ENCODE measurements around the gene SLC22A15. TPM values are rescaled to one million over a fixed set of nuclear protein-coding genes. Genes with fewer than 3 reads are reported as not detected.

Gene SLC22A15
- total RNA-seq, 3 donors from 2014 or later: 2.0 to 2.7 (median 2.4) TPM

- Histone ChIP-seq H3K4me3 (no peak overlapping the region), H3K4me1 (ENCODE audit: low read depth) (no peaks in the 10 kb centered on the region), H3K36me3 (ENCODE audit: low read depth) (no peaks in the 10 kb centered on the region), H3K9me3 (no peaks in the 10 kb centered on the region)
- intact Hi-C loops (cut with DNase I, micrococcal nuclease): no loop called here
- TF ChIP-seq CTCF (IDR thresholded peaks at IDR 0.05): no peak
- DNase-seq (no peak), ATAC-seq (no peak)
Measured at GRCh38 chr1:116024626-116025025, 48.3 kb downstream of the SLC22A15 start.

GRCh38 chr1:116026631-116027030 lies 50.3 kb downstream of the SLC22A15 start:
- DNase-seq: no peak
- H3K4me1 ChIP-seq (ENCODE audit: low read depth): no peaks in the 10 kb centered on the region
- no peak for TF ChIP-seq CTCF (IDR thresholded peaks at IDR 0.05)
- no peak for ATAC-seq
- intact Hi-C loops (cut with DNase I, micrococcal nuclease): no loop called here
- H3K9me3 ChIP-seq: no peaks in the 10 kb centered on the region
- no peaks in the 10 kb centered on the region for H3K36me3 ChIP-seq (ENCODE audit: low read depth)
- no peak overlapping the region for H3K4me3 ChIP-seq

GRCh38 chr1:116031302-116031835 lies 55.1 kb downstream of the SLC22A15 start:
- no peaks in the 10 kb centered on the region for H3K4me1 ChIP-seq (ENCODE audit: low read depth)
- no peak overlapping the region for H3K4me3 ChIP-seq
- ATAC-seq: peak; percentile 88
- no peaks in the 10 kb centered on the region for H3K36me3 ChIP-seq (ENCODE audit: low read depth)
- intact Hi-C loops (cut with DNase I, micrococcal nuclease): no loop called here
- DNase-seq: peak in 2 of 3 donors; percentile 33 to 54
- TF ChIP-seq CTCF (IDR thresholded peaks at IDR 0.05): no peak
- no peaks in the 10 kb centered on the region for H3K9me3 ChIP-seq

GRCh38 chr1:116033322-116033721 lies 57.0 kb downstream of the SLC22A15 start:
- no peak for DNase-seq
- Histone ChIP-seq H3K4me3 (no peak overlapping the region), H3K36me3 (ENCODE audit: low read depth) (no peaks in the 10 kb centered on the region), H3K4me1 (ENCODE audit: low read depth) (no peaks in the 10 kb centered on the region), H3K9me3 (no peaks in the 10 kb centered on the region)
- intact Hi-C loops (cut with DNase I, micrococcal nuclease): no loop called here
- ATAC-seq: no peak
- no peak for TF ChIP-seq CTCF (IDR thresholded peaks at IDR 0.05)

GRCh38 chr1:116036255-116036654 lies 59.9 kb downstream of the SLC22A15 start:
- H3K4me3 ChIP-seq: no peak overlapping the region
- H3K4me1 ChIP-seq (ENCODE audit: low read depth): no peaks in the 10 kb centered on the region
- ATAC-seq (no peak), DNase-seq (no peak)
- intact Hi-C loops (cut with DNase I, micrococcal nuclease): no loop called here
- no peaks in the 10 kb centered on the region for H3K36me3 ChIP-seq (ENCODE audit: low read depth)
- TF ChIP-seq CTCF (IDR thresholded peaks at IDR 0.05): no peak
- no peaks in the 10 kb centered on the region for H3K9me3 ChIP-seq

- ATAC-seq: no peak
- Histone ChIP-seq H3K36me3 (ENCODE audit: low read depth) (no peaks in the 10 kb centered on the region), H3K4me1 (ENCODE audit: low read depth) (no peaks in the 10 kb centered on the region), H3K9me3 (no peaks in the 10 kb centered on the region), H3K4me3 (no peak overlapping the region)
- intact Hi-C loops (cut with DNase I, micrococcal nuclease): no loop called here
- no peak for TF ChIP-seq CTCF (IDR thresholded peaks at IDR 0.05)
- no peak for DNase-seq
Measured at GRCh38 chr1:116038679-116039078, 62.4 kb downstream of the SLC22A15 start.

All from mucosa of descending colon (tissue), 3 donors.